Adrenal gland (tissue), 5 donors: ENCODE results near the gene RSPH6A.

Experiments
- POLR2A ChIP-seq, 2 donors: fragments of 450-650 bp; IDR thresholded peaks; one replicate each; pipeline ENCODE4 v1.6.1; 2017; ENCODE audit warnings: antibody characterized with exemption in 2 of 2, mild to moderate bottlenecking in 2 of 2, moderate library complexity in 1 of 2
- TF ChIP-seq, protein P1 (sequence below), 6 experiments: fragments of 450-650 bp in 4 of 6; fragments of 200-600 bp in 2 of 6; sonication (generic) in 1 of 6; IDR thresholded peaks; 1 replicate in 5 of 6; 2 replicates in 1 of 6; pipeline versions ENCODE4 v1.5.1 to v1.8.0; 2016 to 2021; ENCODE audit warnings: antibody characterized with exemption in 6 of 6, mild to moderate bottlenecking in 2 of 6, moderate library complexity in 1 of 6
- donor health status: DM: no; HTN: no; CAD: no.

- TF ChIP-seq POLR2A (IDR thresholded peaks at IDR 0.05): no peak
- TF ChIP-seq, protein P1, sequence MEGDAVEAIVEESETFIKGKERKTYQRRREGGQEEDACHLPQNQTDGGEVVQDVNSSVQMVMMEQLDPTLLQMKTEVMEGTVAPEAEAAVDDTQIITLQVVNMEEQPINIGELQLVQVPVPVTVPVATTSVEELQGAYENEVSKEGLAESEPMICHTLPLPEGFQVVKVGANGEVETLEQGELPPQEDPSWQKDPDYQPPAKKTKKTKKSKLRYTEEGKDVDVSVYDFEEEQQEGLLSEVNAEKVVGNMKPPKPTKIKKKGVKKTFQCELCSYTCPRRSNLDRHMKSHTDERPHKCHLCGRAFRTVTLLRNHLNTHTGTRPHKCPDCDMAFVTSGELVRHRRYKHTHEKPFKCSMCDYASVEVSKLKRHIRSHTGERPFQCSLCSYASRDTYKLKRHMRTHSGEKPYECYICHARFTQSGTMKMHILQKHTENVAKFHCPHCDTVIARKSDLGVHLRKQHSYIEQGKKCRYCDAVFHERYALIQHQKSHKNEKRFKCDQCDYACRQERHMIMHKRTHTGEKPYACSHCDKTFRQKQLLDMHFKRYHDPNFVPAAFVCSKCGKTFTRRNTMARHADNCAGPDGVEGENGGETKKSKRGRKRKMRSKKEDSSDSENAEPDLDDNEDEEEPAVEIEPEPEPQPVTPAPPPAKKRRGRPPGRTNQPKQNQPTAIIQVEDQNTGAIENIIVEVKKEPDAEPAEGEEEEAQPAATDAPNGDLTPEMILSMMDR (IDR thresholded peaks at IDR 0.05): peak; percentile 94 to 99 (median 98)
Observed at GRCh38 chr19:45817010-45817724, 2.1 kb upstream of the RSPH6A start.
